Liver (tissue), 9 donors: ENCODE measurements around the gene HSPA1B. TPM values are rescaled to one million over a fixed set of nuclear protein-coding genes. Genes with fewer than 3 reads are reported as not detected.

ENCODE experiments used
- DNase-seq: peaks from one replicate; pipeline ENCODE4 v3.0.0-alpha.2; 2017; ENCODE audit warnings: low spot score
- H3K27ac ChIP-seq, 2 donors: one replicate each; pipeline ENCODE4 v1.7.0; 2013; ENCODE audit warnings: inconsistent platforms in 2 of 2, low read length in 2 of 2, control low read depth in 1 of 2, low read depth in 1 of 2, mild to moderate bottlenecking in 1 of 2
- H3K27me3 ChIP-seq, 4 donors: one replicate each; pipeline versions ENCODE4 v1.6.1 to v1.7.0; 2013; ENCODE audit warnings: low read length in 3 of 4, inconsistent platforms in 1 of 4, mild to moderate bottlenecking in 1 of 4, moderate library complexity in 1 of 4; ENCODE audit not compliant: control insufficient read depth in 4 of 4, insufficient read depth in 4 of 4
- H3K36me3 ChIP-seq, 4 donors: one replicate each; pipeline versions ENCODE4 v1.6.1 to v1.7.0; 2013; ENCODE audit warnings: low read length in 3 of 4, mild to moderate bottlenecking in 3 of 4, low read depth in 1 of 4, moderate library complexity in 1 of 4; ENCODE audit not compliant: control insufficient read depth in 4 of 4, insufficient read depth in 3 of 4
- H3K4me1 ChIP-seq, 4 donors: one replicate each; pipeline versions ENCODE4 v1.6.1 to v1.7.0; 2013; ENCODE audit warnings: low read length in 3 of 4, mild to moderate bottlenecking in 3 of 4, moderate library complexity in 1 of 4; ENCODE audit not compliant: control insufficient read depth in 4 of 4, insufficient read depth in 4 of 4
- H3K4me3 ChIP-seq, 3 donors: one replicate each; pipeline versions ENCODE4 v1.6.1 to v1.7.0; 2013; ENCODE audit warnings: low read length in 3 of 3, control low read depth in 1 of 3, low read depth in 1 of 3, mild to moderate bottlenecking in 1 of 3
- H3K9ac ChIP-seq, 2 donors: one replicate each; pipeline ENCODE4 v1.7.0; 2013; ENCODE audit warnings: low read length in 2 of 2, mild to moderate bottlenecking in 2 of 2, moderate library complexity in 2 of 2, control low read depth in 1 of 2, low read depth in 1 of 2
- H3K9me3 ChIP-seq, 4 donors: one replicate each; pipeline versions ENCODE4 v1.6.1 to v1.7.0; 2013; ENCODE audit warnings: low read length in 3 of 4; ENCODE audit not compliant: control insufficient read depth in 4 of 4
- EGR1 ChIP-seq, 2 donors: IDR thresholded peaks; 2 replicates each; pipeline ENCODE4 v1.6.1; 2016 to 2018; ENCODE audit warnings: antibody characterized with exemption in 2 of 2, low read depth in 2 of 2
- FOXA1 ChIP-seq: IDR thresholded peaks from 2 replicates; pipeline ENCODE4 v1.6.1; 2016; ENCODE audit warnings: antibody characterized with exemption
- FOXA2 ChIP-seq: IDR thresholded peaks from 2 replicates; pipeline ENCODE4 v1.6.1; 2016; ENCODE audit warnings: antibody characterized with exemption
- GABPA ChIP-seq, 2 donors: IDR thresholded peaks in 1 of 2; conservative IDR thresholded peaks in 1 of 2; 2 replicates each; pipeline ENCODE4 v1.6.1; 2016; ENCODE audit warnings: antibody characterized with exemption in 2 of 2, mild to moderate bottlenecking in 1 of 2, moderate library complexity in 1 of 2
- HNF4A ChIP-seq, 2 donors: conservative IDR thresholded peaks; 2 replicates each; pipeline ENCODE4 v1.6.1; 2016; ENCODE audit warnings: antibody characterized with exemption in 2 of 2, mild to moderate bottlenecking in 2 of 2
- HNF4G ChIP-seq: IDR thresholded peaks from 2 replicates; pipeline ENCODE4 v1.6.1; 2016; ENCODE audit warnings: antibody characterized with exemption
- JUND ChIP-seq, 2 donors: IDR thresholded peaks; 2 replicates each; pipeline ENCODE4 v1.6.1; 2016; ENCODE audit warnings: antibody characterized with exemption in 2 of 2
- NR2F2 ChIP-seq: IDR thresholded peaks from 2 replicates; pipeline ENCODE4 v1.6.1; 2016; ENCODE audit warnings: antibody characterized with exemption
- RAD21 ChIP-seq, 2 donors: IDR thresholded peaks; 2 replicates each; pipeline ENCODE4 v1.6.1; 2016; ENCODE audit warnings: antibody characterized with exemption in 2 of 2, mild to moderate bottlenecking in 2 of 2
- RXRA ChIP-seq, 2 donors: IDR thresholded peaks; 2 replicates each; pipeline ENCODE4 v1.6.1; 2017 to 2018; ENCODE audit warnings: antibody characterized with exemption in 2 of 2, mild to moderate bottlenecking in 1 of 2
- SP1 ChIP-seq: IDR thresholded peaks from 2 replicates; pipeline ENCODE4 v1.6.1; 2018; ENCODE audit warnings: antibody characterized with exemption, mild to moderate bottlenecking
- TAF1 ChIP-seq: conservative IDR thresholded peaks from 2 replicates; pipeline ENCODE4 v1.6.1; 2016; ENCODE audit warnings: antibody characterized with exemption, mild to moderate bottlenecking
- YY1 ChIP-seq: IDR thresholded peaks from 2 replicates; pipeline ENCODE4 v1.6.1; 2016; ENCODE audit warnings: antibody characterized with exemption, mild to moderate bottlenecking
- WGBS: extraction: QIAGEN DNeasy Blood & Tissue Kit; methylation state at CpG from one replicate; pipeline ENCODE4 v1.1.7; 2013; 5-methylcytosine and 5-hydroxymethylcytosine counted together
- polyA plus RNA-seq, 2 donors: library from polyadenylated mRNA; stranded (reverse) in 1 of 2; unstranded in 1 of 2; fragments of 200-250 nt in 1 of 2; fragments of >200 nt in 1 of 2; fragmentation: Nextera tagmentation in 1 of 2; extraction: Ambion mirVana in 1 of 2; gene quantifications; one replicate each; pipeline versions ENCODE4 v1.2.1 to v1.2.3, GENCODE V29; 2013 to 2015
- total RNA-seq, 2 donors: library from RNA; depleted of rRNA; stranded (reverse); fragments of >200 nt; gene quantifications; one replicate each; pipeline ENCODE4 v1.2.3, GENCODE V29; 2014
- TF ChIP-seq, protein P1 (sequence below): IDR thresholded peaks from 2 replicates; pipeline ENCODE4 v1.6.1; 2016; ENCODE audit warnings: antibody characterized with exemption, mild to moderate bottlenecking
- TF ChIP-seq, protein P2 (sequence below): IDR thresholded peaks from 2 replicates; pipeline ENCODE4 v1.6.1; 2016; ENCODE audit warnings: antibody characterized with exemption
- TF ChIP-seq, protein P3 (sequence below): IDR thresholded peaks from 2 replicates; pipeline ENCODE4 v1.6.1; 2016; ENCODE audit warnings: antibody characterized with exemption
- TF ChIP-seq, protein P4 (sequence below): IDR thresholded peaks from 2 replicates; pipeline ENCODE4 v1.6.1; 2016; ENCODE audit warnings: antibody characterized with exemption
- TF ChIP-seq, protein P5 (sequence below): fragments of 150-350 bp; IDR thresholded peaks from 2 replicates; pipeline ENCODE4 v1.5.1; 2017; ENCODE audit warnings: improper control_type of control experiment, low read depth, low read length; ENCODE audit not compliant: missing input control
- donor health status: healthy.
- donor health status: healthy.
- donor health status: healthy.
- donor health status: healthy.
- donor health status: healthy.

Gene HSPA1B
- total and polyA plus RNA-seq, 4 donors, result 9.5 to 165 (median 43.9) TPM

DNA sequence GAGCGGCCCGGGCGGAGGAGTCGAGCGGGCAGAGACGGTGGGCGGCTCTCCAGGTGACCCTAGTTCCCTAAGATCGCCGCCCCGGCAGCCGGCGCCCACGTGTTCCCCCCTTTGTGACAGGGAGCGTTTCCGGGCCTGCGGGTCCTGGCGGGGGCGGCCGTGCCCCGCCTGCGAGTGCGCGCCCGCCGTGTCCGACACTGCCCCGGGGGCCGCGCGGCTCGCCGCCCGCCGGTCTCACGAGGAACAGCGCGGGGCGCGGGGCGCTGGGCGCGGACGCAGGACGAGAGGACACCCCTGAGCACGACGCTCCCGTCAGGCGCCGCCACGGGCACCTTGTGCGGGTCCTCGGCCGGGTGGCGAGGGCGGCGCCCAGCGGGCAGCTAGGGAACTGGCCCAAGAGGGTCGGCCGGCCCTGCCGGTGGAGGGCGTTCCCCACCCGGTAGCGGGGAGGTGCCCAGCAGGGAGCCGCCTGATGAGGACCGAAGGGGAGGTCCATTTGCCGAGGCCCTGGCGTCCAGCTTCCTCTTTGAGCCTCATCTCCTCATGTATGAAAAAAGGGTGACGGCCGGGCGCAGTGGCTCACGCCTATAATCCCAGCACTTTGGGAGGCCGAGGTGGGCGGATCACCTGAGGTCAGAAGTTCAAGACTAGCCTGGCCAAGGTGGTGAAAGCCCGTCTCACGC is 31.8 kb upstream of the HSPA1B start, which contains the start of gene VARS1:
TSS of gene VARS1 (minus strand) at position 137 of the 683 bp plus-strand sequence. CDS start 535 bp downstream, outside the sequence.
- Histone ChIP-seq H3K4me1 (peaks cover 0 to 10% (median 6%) of the 10 kb centered on the region in 4 donors), H3K9me3 (no peaks in the 10 kb centered on the region), H3K4me3 (peak within 1 kb of the TSS; percentile 95 to 98 (median 96)), H3K36me3 (peaks cover 0 to 10% (median 6%) of the 10 kb centered on the region in 4 donors), H3K9ac (peak within 1 kb of the TSS; percentile 93 to 99), H3K27ac (peak within 1 kb of the TSS; percentile 92 to 94), H3K27me3 (no peaks in the 10 kb centered on the region)
- under 1% methylated on average over 75 of the region's 75 CpGs for WGBS
- TF ChIP-seq FOXA1 (no peak), TAF1 (no peak), SP1 (peak; percentile 63), RAD21 (IDR thresholded peaks at IDR 0.05) (peak; percentile 56 to 72), FOXA2 (no peak), HNF4G (no peak), EGR1 (IDR thresholded peaks at IDR 0.05; ENCODE audit: low read depth in 2 of 2) (no peak), YY1 (peak; percentile 75), HNF4A (conservative IDR thresholded peaks at IDR 0.05) (peak; percentile 3 to 10), JUND (IDR thresholded peaks at IDR 0.05) (no peak), NR2F2 (peak; percentile 15), RXRA (IDR thresholded peaks at IDR 0.05) (peak; percentile 21 to 65), GABPA (IDR thresholded peaks at IDR 0.05 in 1 of 2, conservative IDR thresholded peaks at IDR 0.05 in 1 of 2) (no peak)
- TF ChIP-seq, protein P1, sequence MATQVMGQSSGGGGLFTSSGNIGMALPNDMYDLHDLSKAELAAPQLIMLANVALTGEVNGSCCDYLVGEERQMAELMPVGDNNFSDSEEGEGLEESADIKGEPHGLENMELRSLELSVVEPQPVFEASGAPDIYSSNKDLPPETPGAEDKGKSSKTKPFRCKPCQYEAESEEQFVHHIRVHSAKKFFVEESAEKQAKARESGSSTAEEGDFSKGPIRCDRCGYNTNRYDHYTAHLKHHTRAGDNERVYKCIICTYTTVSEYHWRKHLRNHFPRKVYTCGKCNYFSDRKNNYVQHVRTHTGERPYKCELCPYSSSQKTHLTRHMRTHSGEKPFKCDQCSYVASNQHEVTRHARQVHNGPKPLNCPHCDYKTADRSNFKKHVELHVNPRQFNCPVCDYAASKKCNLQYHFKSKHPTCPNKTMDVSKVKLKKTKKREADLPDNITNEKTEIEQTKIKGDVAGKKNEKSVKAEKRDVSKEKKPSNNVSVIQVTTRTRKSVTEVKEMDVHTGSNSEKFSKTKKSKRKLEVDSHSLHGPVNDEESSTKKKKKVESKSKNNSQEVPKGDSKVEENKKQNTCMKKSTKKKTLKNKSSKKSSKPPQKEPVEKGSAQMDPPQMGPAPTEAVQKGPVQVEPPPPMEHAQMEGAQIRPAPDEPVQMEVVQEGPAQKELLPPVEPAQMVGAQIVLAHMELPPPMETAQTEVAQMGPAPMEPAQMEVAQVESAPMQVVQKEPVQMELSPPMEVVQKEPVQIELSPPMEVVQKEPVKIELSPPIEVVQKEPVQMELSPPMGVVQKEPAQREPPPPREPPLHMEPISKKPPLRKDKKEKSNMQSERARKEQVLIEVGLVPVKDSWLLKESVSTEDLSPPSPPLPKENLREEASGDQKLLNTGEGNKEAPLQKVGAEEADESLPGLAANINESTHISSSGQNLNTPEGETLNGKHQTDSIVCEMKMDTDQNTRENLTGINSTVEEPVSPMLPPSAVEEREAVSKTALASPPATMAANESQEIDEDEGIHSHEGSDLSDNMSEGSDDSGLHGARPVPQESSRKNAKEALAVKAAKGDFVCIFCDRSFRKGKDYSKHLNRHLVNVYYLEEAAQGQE, result no peak
- TF ChIP-seq, protein P2, sequence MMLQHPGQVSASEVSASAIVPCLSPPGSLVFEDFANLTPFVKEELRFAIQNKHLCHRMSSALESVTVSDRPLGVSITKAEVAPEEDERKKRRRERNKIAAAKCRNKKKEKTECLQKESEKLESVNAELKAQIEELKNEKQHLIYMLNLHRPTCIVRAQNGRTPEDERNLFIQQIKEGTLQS, result no peak
- TF ChIP-seq, protein P3, sequence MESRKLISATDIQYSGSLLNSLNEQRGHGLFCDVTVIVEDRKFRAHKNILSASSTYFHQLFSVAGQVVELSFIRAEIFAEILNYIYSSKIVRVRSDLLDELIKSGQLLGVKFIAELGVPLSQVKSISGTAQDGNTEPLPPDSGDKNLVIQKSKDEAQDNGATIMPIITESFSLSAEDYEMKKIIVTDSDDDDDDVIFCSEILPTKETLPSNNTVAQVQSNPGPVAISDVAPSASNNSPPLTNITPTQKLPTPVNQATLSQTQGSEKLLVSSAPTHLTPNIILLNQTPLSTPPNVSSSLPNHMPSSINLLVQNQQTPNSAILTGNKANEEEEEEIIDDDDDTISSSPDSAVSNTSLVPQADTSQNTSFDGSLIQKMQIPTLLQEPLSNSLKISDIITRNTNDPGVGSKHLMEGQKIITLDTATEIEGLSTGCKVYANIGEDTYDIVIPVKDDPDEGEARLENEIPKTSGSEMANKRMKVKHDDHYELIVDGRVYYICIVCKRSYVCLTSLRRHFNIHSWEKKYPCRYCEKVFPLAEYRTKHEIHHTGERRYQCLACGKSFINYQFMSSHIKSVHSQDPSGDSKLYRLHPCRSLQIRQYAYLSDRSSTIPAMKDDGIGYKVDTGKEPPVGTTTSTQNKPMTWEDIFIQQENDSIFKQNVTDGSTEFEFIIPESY, result no peak
- TF ChIP-seq, protein P4, sequence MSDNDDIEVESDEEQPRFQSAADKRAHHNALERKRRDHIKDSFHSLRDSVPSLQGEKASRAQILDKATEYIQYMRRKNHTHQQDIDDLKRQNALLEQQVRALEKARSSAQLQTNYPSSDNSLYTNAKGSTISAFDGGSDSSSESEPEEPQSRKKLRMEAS, result peak; percentile 22
- TF ChIP-seq, protein P5, sequence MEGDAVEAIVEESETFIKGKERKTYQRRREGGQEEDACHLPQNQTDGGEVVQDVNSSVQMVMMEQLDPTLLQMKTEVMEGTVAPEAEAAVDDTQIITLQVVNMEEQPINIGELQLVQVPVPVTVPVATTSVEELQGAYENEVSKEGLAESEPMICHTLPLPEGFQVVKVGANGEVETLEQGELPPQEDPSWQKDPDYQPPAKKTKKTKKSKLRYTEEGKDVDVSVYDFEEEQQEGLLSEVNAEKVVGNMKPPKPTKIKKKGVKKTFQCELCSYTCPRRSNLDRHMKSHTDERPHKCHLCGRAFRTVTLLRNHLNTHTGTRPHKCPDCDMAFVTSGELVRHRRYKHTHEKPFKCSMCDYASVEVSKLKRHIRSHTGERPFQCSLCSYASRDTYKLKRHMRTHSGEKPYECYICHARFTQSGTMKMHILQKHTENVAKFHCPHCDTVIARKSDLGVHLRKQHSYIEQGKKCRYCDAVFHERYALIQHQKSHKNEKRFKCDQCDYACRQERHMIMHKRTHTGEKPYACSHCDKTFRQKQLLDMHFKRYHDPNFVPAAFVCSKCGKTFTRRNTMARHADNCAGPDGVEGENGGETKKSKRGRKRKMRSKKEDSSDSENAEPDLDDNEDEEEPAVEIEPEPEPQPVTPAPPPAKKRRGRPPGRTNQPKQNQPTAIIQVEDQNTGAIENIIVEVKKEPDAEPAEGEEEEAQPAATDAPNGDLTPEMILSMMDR, result peak; percentile 83
- DNase-seq, result peak; percentile 92
